Motor neuron (in vitro differentiated cells): ENCODE measurements around the gene ROPN1. TPM values are rescaled to one million over a fixed set of nuclear protein-coding genes. Genes with fewer than 3 reads are reported as not detected.
"Not testable (repeated sequence)": the region's sequence is repeated elsewhere in the genome, so short reads cannot be mapped to it uniquely, and the experiment has no call there.

Experiments
- ATAC-seq, 8 experiments: fragments of 200-7000 bp; cut with Tn5 transposase; replicated peaks in 6 of 8; 2 replicates each; pipeline ENCODE4 v1.8.0; 2021; ENCODE audit warnings: mild to moderate bottlenecking in 8 of 8, moderate library complexity in 8 of 8
- H3K27ac ChIP-seq, 2 donors: fragments of 250-450 bp; sonication (Bioruptor Pico); 2 replicates each; pipeline ENCODE4 v1.9.0; 2021; ENCODE audit warnings: antibody characterized with exemption in 2 of 2, mild to moderate bottlenecking in 2 of 2, moderate library complexity in 1 of 2
- H3K4me1 ChIP-seq, 2 donors: fragments of 250-450 bp; sonication (Bioruptor Pico); replicated peaks in 1 of 2; 2 replicates each; pipeline ENCODE4 v1.6.1; 2021; ENCODE audit warnings: antibody characterized with exemption in 2 of 2, mild to moderate bottlenecking in 2 of 2, moderate library complexity in 1 of 2
- H3K4me3 ChIP-seq, 5 donors: fragments of 250-450 bp; sonication (Bioruptor Pico); 2 replicates each; pipeline ENCODE4 v1.9.0; 2021; ENCODE audit warnings: antibody characterized with exemption in 5 of 5, mild to moderate bottlenecking in 5 of 5, moderate library complexity in 4 of 5
- WGBS, 10 experiments: fragments of 450-650 bp; shearing (Covaris generic); methylation state at CpG; one replicate each; pipeline ENCODE4 v1.0.0; 2022; 5-methylcytosine and 5-hydroxymethylcytosine counted together
- in situ Hi-C, 9 experiments: fragments of 400-800 bp; cut with MboI; loops; one replicate each; pipeline ENCODE4 v1.15.0; 2021; ENCODE audit warnings: low sequenced_read_pairs in 9 of 9, low pct_unique_long_range_greater_than_20kb in 2 of 9; ENCODE audit not compliant: unreplicated experiment in 9 of 9
- total RNA-seq, 8 experiments: library from RNA; unstranded; fragments of 300-600 nt; gene quantifications; 2 replicates each; pipeline versions ENCODE4 v1.2.3 to v1.2.4, GENCODE V29; 2022

Gene ROPN1
- total RNA-seq: 1 to 10 TPM in 2 of 8 experiments, under 1 TPM in 4, not detected in 2; 0.05 to 3.9 (median 0.20) TPM

GRCh38 chr3:123991730-123992588 lies at the start of gene ROPN1:
ROPN1 (minus strand) TSS chr3:123992124; CDS start chr3:123980481, 11,643 bp downstream.
- ATAC-seq: peak; percentile 90 to 99 (median 97)
- H3K27ac ChIP-seq, H3K4me1 ChIP-seq, in situ Hi-C loops: not testable (repeated sequence)
- H3K4me3 ChIP-seq: peak within 1 kb of the TSS in 4 of 5 donors; percentile 15 to 19 (median 18)
- WGBS, 10 experiments: no CpG with 5 or more reads among the region's 49 CpGs

- no peak for ATAC-seq
- in situ Hi-C loops: loop anchor here in 1 of 9 experiments (25.0 kb wide), 1 partner anchor 421 kb away; no protein-coding TSS in a partner anchor
- Histone ChIP-seq H3K4me3 (no peak overlapping the region), H3K4me1 (peaks cover 7 to 14% of the 10 kb centered on the region in 2 donors), H3K27ac (no peak overlapping the region)
- 85 to 100% (median 92%) methylated on average over 1 to 5 of the region's 5 CpGs; no CpG with 5 or more reads in 4 of the 10 experiments for WGBS, 10 experiments
Observed at GRCh38 chr3:124041553-124041952, 49.6 kb upstream of the ROPN1 start.

GRCh38 chr3:124037326-124037725 lies 45.4 kb upstream of the ROPN1 start:
- Histone ChIP-seq H3K27ac (no peak overlapping the region), H3K4me3 (no peak overlapping the region), H3K4me1 (peaks cover 20 to 21% of the 10 kb centered on the region in 2 donors)
- in situ Hi-C loops: loop anchor here in 1 of 9 experiments (25.0 kb wide), 1 partner anchor 425 kb away; no protein-coding TSS in a partner anchor
- ATAC-seq: no peak

- WGBS, 10 experiments: 85 to 100% (median 97%) methylated on average over 1 to 3 of the region's 3 CpGs
- H3K4me3 ChIP-seq, H3K27ac ChIP-seq, ATAC-seq: not testable (repeated sequence)
- peaks cover 26 to 32% of the 10 kb centered on the region in 2 donors for H3K4me1 ChIP-seq
- in situ Hi-C loops: loop anchor here in 1 of 9 experiments (25.0 kb wide), 1 partner anchor 426 kb away; no protein-coding TSS in a partner anchor
Observed at GRCh38 chr3:124036214-124036613, 44.3 kb upstream of the ROPN1 start.

GRCh38 chr3:124035463-124036121 lies 43.7 kb upstream of the ROPN1 start:
- peaks cover 22 to 28% of the 10 kb centered on the region in 2 donors for H3K4me1 ChIP-seq
- in situ Hi-C loops: loop anchor here in 1 of 9 experiments (25.0 kb wide), 1 partner anchor 427 kb away; no protein-coding TSS in a partner anchor
- WGBS, 10 experiments: 63 to 100% (median 86%) methylated on average over 1 of the region's 1 CpG; no CpG with 5 or more reads in 4 of the 10 experiments
- no peak overlapping the region for H3K27ac ChIP-seq
- ATAC-seq: no peak
- H3K4me3 ChIP-seq: peak overlapping the region in 3 of 5 donors; percentile 78 to 99 (median 80)

GRCh38 chr3:124034844-124035152 lies 42.9 kb upstream of the ROPN1 start:
- WGBS, 10 experiments: 20% methylated on average over 1 of the region's 1 CpG; no CpG with 5 or more reads in 9 of the 10 experiments
- H3K4me3 ChIP-seq: peak overlapping the region; percentile 64 to 99 (median 80)
- H3K4me1 ChIP-seq: peaks cover 22 to 26% of the 10 kb centered on the region in 2 donors
- peak overlapping the region in 1 of 2 donors; percentile 95 for H3K27ac ChIP-seq
- in situ Hi-C loops: loop anchor here in 1 of 9 experiments (25.0 kb wide), 1 partner anchor 428 kb away; no protein-coding TSS in a partner anchor
- no peak for ATAC-seq

- Histone ChIP-seq H3K4me3 (peak overlapping the region; percentile 64 to 99 (median 80)), H3K4me1 (peaks cover 22 to 26% of the 10 kb centered on the region in 2 donors), H3K27ac (peak overlapping the region; percentile 95 to 98)
- in situ Hi-C loops: loop anchor here in 1 of 9 experiments (25.0 kb wide), 1 partner anchor 428 kb away; no protein-coding TSS in a partner anchor
- 7 to 38% (median 10%) methylated on average over 2 to 13 of the region's 47 CpGs; no CpG with 5 or more reads in 5 of the 10 experiments for WGBS, 10 experiments
- peak; percentile 12 to 45 (median 29) for ATAC-seq
Observed at GRCh38 chr3:124034016-124034843, 42.3 kb upstream of the ROPN1 start.

GRCh38 chr3:124033360-124034015 lies 41.6 kb upstream of the ROPN1 start, which contains the start of gene KALRN:
KALRN (plus strand) TSS chr3:124033369.
- in situ Hi-C loops: loop anchor here in 1 of 9 experiments (25.0 kb wide), 1 partner anchor 429 kb away; no protein-coding TSS in a partner anchor
- Histone ChIP-seq H3K27ac (peak within 1 kb of the TSS; percentile 95 to 98), H3K4me1 (peaks cover 22 to 26% of the 10 kb centered on the region in 2 donors), H3K4me3 (peak within 1 kb of the TSS; percentile 64 to 99 (median 80))
- WGBS, 10 experiments: 2% methylated on average over 8 of the region's 63 CpGs; no CpG with 5 or more reads in 9 of the 10 experiments
- ATAC-seq: peak; percentile 48 to 61 (median 52)

GRCh38 chr3:124032881-124033359 lies 41.0 kb upstream of the ROPN1 start:
- ATAC-seq: peak; percentile 79 to 91 (median 82)
- H3K4me3 ChIP-seq: peak overlapping the region; percentile 64 to 99 (median 80)
- peak overlapping the region; percentile 95 to 98 for H3K27ac ChIP-seq
- in situ Hi-C loops: loop anchor here in 1 of 9 experiments (25.0 kb wide), 1 partner anchor 429 kb away; no protein-coding TSS in a partner anchor
- WGBS, 10 experiments: no CpG with 5 or more reads among the region's 48 CpGs
- peaks cover 22 to 26% of the 10 kb centered on the region in 2 donors for H3K4me1 ChIP-seq

GRCh38 chr3:124032311-124032880 lies 40.5 kb upstream of the ROPN1 start:
- ATAC-seq: peak in 7 of 8 experiments; percentile 8 to 32 (median 16)
- H3K4me3 ChIP-seq: peak overlapping the region; percentile 64 to 99 (median 80)
- 2 to 57% (median 18%) methylated on average over 6 to 12 of the region's 29 CpGs; no CpG with 5 or more reads in 2 of the 10 experiments for WGBS, 10 experiments
- peaks cover 22 to 26% of the 10 kb centered on the region in 2 donors for H3K4me1 ChIP-seq
- in situ Hi-C loops: loop anchor here in 1 of 9 experiments (25.0 kb wide), 1 partner anchor 430 kb away; no protein-coding TSS in a partner anchor
- H3K27ac ChIP-seq: peak overlapping the region; percentile 95 to 98

- ATAC-seq: no peak
- 25 to 90% (median 71%) methylated on average over 2 to 4 of the region's 4 CpGs; no CpG with 5 or more reads in 2 of the 10 experiments for WGBS, 10 experiments
- Histone ChIP-seq H3K4me3 (no peak overlapping the region), H3K27ac (no peak overlapping the region), H3K4me1 (peaks cover 3 to 6% of the 10 kb centered on the region in 2 donors)
- in situ Hi-C loops: loop anchor here in 1 of 9 experiments (25.0 kb wide), 1 partner anchor 436 kb away; no protein-coding TSS in a partner anchor
Observed at GRCh38 chr3:124026516-124026915, 34.6 kb upstream of the ROPN1 start.
